AG04450 (cell line): ENCODE measurements around the gene APBA2. TPM values are rescaled to one million over a fixed set of nuclear protein-coding genes. Genes with fewer than 3 reads are reported as not detected.

Experiments
- CTCF ChIA-PET: fragments of 300-600, 350-600 bp; formaldehyde crosslinking; extraction: SDS; loops from one replicate; lab custom pipeline; 2022; ENCODE audit warnings: antibody characterized with exemption, inconsistent platforms; lab: Charles Lee
- POLR2A ChIA-PET: fragments of 350-600 bp; formaldehyde crosslinking; extraction: SDS; loops from one replicate; lab custom pipeline; 2021; ENCODE audit warnings: antibody characterized with exemption, inconsistent platforms; lab: Yijun Ruan, JAX
- DNase-seq: peaks from one replicate; pipeline ENCODE4 v3.0.0-alpha.2; 2011; ENCODE audit warnings: low read depth, low spot score
- H3K27ac ChIP-seq: one replicate; pipeline ENCODE4 v1.5.1; 2012; ENCODE audit warnings: low read depth, low read length, control low read depth
- H3K27me3 ChIP-seq: one replicate; pipeline ENCODE4 v1.6.0; 2012; ENCODE audit warnings: low read length; ENCODE audit not compliant: control insufficient read depth, insufficient read depth
- H3K4me3 ChIP-seq: 2 replicates; pipeline ENCODE4 v1.5.1; 2011; ENCODE audit warnings: mild to moderate bottlenecking, low read depth, low read length, control low read depth
- H3K9me3 ChIP-seq: 2 replicates; pipeline ENCODE4 v1.5.1; 2012; ENCODE audit warnings: low read length; ENCODE audit not compliant: control insufficient read depth, insufficient read depth
- CTCF ChIP-seq: IDR thresholded peaks from 2 replicates; pipeline ENCODE4 v1.5.1; 2011; ENCODE audit warnings: low read depth, low read length, control low read depth, inconsistent platforms
- polyA plus RNA-seq: library from polyadenylated mRNA; depleted of rRNA; stranded (reverse); fragments of >200 nt; gene quantifications from 2 replicates; pipeline ENCODE4 v1.2.3, GENCODE V29; 2011

The APBA2 gene
- polyA plus RNA-seq, 1 experiment, result 18.9 TPM

DNA sequence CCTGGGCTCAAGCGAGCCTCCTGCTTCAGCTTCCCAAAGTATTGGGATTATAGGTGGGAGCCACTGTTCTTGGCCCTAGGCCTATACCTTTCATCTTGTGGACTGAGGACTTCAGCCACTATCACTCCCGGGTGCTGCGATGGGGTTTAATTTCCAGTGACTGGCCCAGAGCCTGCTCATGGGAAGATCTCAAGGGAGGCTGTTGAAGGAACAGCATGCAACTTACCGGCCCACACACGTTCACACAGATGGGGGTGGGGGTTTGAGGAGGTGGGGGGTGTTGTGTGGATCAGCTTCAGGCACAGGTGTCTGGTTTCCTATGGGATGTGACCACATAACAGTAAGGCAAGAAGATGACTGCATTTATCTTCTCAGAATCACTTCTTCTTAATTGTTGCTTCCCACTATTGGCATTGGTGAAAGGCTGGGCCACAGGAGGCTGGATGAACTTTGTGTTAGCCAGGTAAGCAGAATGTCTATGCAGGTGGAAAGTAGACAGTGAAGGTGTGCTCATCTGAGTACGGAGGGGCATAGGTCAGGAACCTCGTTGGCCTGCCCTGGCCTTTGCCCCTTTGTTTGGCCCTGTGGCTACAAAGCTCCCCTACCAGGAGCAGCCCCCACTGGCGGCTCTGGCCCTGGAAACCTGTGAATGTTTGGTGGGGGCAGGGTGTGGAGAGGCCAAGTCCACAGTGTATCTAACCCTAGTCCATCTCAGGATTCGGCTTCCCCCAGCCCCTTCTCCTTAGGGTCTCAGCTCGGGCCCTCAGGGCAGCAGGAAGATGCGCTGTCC lies 1.4 kb upstream of the APBA2 start:
- no peak for DNase-seq
- Histone ChIP-seq H3K27ac (no peak overlapping the region), H3K27me3 (peaks cover 2% of the 10 kb centered on the region), H3K4me3 (no peak overlapping the region), H3K9me3 (no peaks in the 10 kb centered on the region; the same call in 1 of the 2 replicates)
- ChIA-PET CTCF (interaction anchor here (1.3 to 2.4 kb wide), 2 partner anchors 205 to 219 kb away, joined by 5 to 9 read pairs; no protein-coding TSS in a partner anchor), POLR2A (no interaction called here)
- no peak for TF ChIP-seq CTCF

DNA sequence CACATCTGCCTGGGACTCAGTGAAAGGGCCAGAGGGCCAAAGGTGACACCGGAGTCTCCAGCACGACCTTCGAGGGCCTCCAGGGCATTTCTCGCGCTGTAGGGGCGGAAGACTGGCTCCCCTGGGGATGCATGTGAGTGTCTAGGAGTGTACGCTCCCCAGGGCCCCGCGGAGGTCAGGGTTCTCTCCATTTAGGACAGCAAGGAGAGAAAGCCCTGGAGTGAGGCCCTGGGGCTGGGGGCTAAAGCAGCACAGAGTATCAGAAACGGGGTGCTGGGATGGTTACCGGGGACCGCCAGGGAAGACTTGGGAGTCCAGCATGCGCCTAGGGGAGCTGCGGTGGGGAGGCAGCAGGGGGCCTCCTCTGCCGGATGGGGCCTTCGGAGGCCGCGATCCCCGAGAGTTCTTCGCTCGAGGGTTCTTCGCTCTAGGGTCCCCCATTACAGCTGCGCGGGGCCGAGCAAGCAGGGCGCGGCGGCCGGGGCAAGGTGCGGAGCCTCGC lies 595 bp upstream of the APBA2 start:
- Histone ChIP-seq H3K27me3 (no peaks in the 10 kb centered on the region), H3K9me3 (no peaks in the 10 kb centered on the region; the same call in 1 of the 2 replicates), H3K4me3 (peak overlapping the region; percentile 68), H3K27ac (no peak overlapping the region)
- POLR2A ChIA-PET, result no interaction called here
- CTCF ChIA-PET, result interaction anchor here (1.3 to 2.4 kb wide), 2 partner anchors 205 to 218 kb away, joined by 5 to 9 read pairs; no protein-coding TSS in a partner anchor
- no peak for DNase-seq
- TF ChIP-seq CTCF, result 0 out of 2 replicates have a peak, but pooled peaks have one; percentile 2

- no peak for DNase-seq
- CTCF ChIA-PET, result interaction anchor here (2.4 kb wide), 1 partner anchor 203 kb away, joined by 9 read pairs; no protein-coding TSS in a partner anchor
- Histone ChIP-seq H3K27me3 (no peaks in the 10 kb centered on the region), H3K27ac (no peak overlapping the region), H3K4me3 (peak overlapping the region; percentile 68), H3K9me3 (no peaks in the 10 kb centered on the region; the same call in 1 of the 2 replicates)
- TF ChIP-seq CTCF, result no peak
- POLR2A ChIA-PET, result no interaction called here
These were observed 911 bp downstream of the APBA2 start for GRCh38 chr15:28886431-28887338.

DNA sequence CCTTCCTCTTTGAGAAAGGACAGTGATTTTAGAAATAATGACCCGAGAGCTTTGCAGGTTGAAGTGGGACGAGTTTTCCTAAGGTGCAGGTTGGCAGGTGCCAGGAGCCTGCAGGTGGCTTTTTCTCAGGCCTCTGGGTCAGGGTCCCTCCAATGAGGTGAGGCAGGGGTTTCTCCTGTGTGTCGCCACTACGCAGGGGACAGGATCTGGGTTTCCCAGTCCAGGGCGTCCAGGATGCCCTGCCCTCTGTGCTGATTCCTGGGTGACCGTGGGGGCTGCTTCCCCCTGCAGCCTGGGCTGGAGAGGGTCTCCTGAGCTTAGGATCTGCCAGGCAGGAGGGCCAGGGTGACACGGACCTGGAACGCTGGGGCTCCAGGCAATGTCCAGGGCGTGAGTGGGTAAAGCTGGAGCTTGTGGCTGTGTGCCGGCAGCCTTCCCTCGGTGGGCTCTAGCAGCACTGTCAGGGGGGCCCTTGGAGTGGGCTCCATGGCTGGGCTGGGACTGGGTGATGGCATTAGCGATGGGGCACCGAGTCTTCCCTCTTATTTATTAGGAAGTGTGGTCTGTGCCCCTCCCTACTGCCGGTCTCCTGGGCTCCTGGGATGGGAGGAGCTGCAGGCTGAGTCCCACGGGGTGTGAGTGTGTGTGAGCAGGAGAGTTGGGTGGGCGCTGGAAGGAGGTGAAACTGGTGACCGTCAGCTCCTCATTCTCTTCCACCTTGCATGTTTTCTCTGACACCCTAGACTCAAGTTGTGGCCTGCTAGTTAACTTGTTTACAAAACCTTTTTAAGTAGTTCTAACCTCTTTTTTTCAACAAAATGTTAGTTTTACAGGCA lies 1.8 kb downstream of the APBA2 start:
- POLR2A ChIA-PET, result no interaction called here
- H3K27me3 ChIP-seq, result no peaks in the 10 kb centered on the region
- no peaks in the 10 kb centered on the region; the same call in 1 of the 2 replicates for H3K9me3 ChIP-seq
- no peak overlapping the region for H3K27ac ChIP-seq
- DNase-seq, result no peak
- TF ChIP-seq CTCF, result no peak
- CTCF ChIA-PET, result interaction anchor here (1.2 kb wide), 1 partner anchor 214 kb away, joined by 3 read pairs; no protein-coding TSS in a partner anchor
- peak overlapping the region; percentile 68 for H3K4me3 ChIP-seq
